ENCODE results near the gene DAB1. TPM values are rescaled to one million over a fixed set of nuclear protein-coding genes. Genes with fewer than 3 reads are reported as not detected.

DAB1 gene
- total RNA-seq, 1 donor from 2014 or later = 1.6 TPM

DNA sequence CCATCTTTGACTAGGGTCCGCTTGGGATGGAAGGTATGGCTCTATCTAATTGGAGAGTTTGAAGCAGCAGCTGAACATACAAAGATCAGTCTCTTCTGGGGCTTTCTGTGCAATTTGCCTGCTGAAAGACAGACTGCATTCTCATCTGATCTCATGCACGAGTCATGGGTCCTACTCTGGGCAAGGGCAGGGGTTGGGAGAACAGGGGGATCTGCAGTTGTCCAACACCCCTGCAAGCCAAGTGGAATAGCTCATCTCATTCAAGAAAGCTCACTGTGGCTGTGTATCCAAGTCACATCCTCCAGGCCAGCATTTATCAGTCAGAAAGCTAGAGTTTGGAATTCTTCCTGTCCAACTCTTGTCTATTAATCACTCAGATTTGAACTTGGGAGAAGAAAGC, 280.9 kb downstream of the DAB1 start:
- Histone ChIP-seq H4K20me1 (ENCODE audit: insufficient read depth, low read length) (no peaks in the 10 kb centered on the region), H3K4me3 (ENCODE audit: insufficient read depth, low read depth, low read length) (no peak overlapping the region), H3K79me2 (ENCODE audit: insufficient read depth, low read length) (no peaks in the 10 kb centered on the region), H3K4me2 (ENCODE audit: low read length) (no peak overlapping the region), H2AFZ (ENCODE audit: low read depth, low read length) (no peak overlapping the region), H3K27ac (ENCODE audit: low read depth, low read length) (no peak overlapping the region), H3K36me3 (ENCODE audit: insufficient read depth, low read length) (no peaks in the 10 kb centered on the region), H3K9ac (ENCODE audit: low read length) (no peak overlapping the region), H3K27me3 (ENCODE audit: insufficient read depth, low read length) (no peaks in the 10 kb centered on the region), H3K9me3 (ENCODE audit: insufficient read depth, low read depth, low read length) (no peaks in the 10 kb centered on the region), H3K4me1 (ENCODE audit: insufficient read depth, low read length) (no peaks in the 10 kb centered on the region)
- TF ChIP-seq, protein P1, sequence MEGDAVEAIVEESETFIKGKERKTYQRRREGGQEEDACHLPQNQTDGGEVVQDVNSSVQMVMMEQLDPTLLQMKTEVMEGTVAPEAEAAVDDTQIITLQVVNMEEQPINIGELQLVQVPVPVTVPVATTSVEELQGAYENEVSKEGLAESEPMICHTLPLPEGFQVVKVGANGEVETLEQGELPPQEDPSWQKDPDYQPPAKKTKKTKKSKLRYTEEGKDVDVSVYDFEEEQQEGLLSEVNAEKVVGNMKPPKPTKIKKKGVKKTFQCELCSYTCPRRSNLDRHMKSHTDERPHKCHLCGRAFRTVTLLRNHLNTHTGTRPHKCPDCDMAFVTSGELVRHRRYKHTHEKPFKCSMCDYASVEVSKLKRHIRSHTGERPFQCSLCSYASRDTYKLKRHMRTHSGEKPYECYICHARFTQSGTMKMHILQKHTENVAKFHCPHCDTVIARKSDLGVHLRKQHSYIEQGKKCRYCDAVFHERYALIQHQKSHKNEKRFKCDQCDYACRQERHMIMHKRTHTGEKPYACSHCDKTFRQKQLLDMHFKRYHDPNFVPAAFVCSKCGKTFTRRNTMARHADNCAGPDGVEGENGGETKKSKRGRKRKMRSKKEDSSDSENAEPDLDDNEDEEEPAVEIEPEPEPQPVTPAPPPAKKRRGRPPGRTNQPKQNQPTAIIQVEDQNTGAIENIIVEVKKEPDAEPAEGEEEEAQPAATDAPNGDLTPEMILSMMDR (IDR thresholded peaks at IDR 0.05; ENCODE audit: insufficient read depth, low read depth, low read length) = no peak
- TF ChIP-seq EZH2 (IDR thresholded peaks at IDR 0.05; ENCODE audit: insufficient read depth, low read length) = no peak
- H3K4me1 Mint-ChIP-seq (ENCODE audit: low read depth, unreplicated experiment) = peaks cover 6% of the 10 kb centered on the region
- H3K27me3 Mint-ChIP-seq (ENCODE audit: low read depth, unreplicated experiment) = peaks cover 8% of the 10 kb centered on the region
- H3K4me3 Mint-ChIP-seq (ENCODE audit: unreplicated experiment) = no peak overlapping the region
- DNase-seq (ENCODE audit: low read depth) (no peak), FAIRE-seq (no peak)
- H3K27ac Mint-ChIP-seq (ENCODE audit: unreplicated experiment) = no peak overlapping the region
- H3K9me3 Mint-ChIP-seq (ENCODE audit: unreplicated experiment) = no peaks in the 10 kb centered on the region
- no peaks in the 10 kb centered on the region for H3K36me3 Mint-ChIP-seq (ENCODE audit: low read depth, unreplicated experiment)

DNA sequence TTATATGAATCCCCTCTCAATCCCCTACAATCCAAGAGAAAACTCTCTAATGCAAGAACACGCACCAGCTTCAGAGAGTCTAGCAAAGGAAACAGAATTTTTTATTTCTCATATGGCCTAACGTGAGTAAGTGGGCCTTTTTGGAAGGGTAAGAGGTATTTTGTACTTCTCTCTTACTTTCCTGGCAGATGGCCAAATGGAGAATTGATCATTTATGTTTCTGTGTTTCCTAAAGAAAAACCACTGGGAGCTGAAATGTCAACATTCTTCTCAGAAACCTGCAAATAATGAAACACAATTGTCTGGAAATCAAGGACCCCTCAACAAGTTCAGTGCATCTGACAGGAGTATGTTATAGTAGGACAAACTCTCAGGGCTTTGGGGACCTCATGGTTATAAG, 281.7 kb downstream of the DAB1 start:
- H4K20me1 ChIP-seq (ENCODE audit: insufficient read depth, low read length) = no peaks in the 10 kb centered on the region
- H3K9me3 ChIP-seq (ENCODE audit: insufficient read depth, low read depth, low read length) = no peaks in the 10 kb centered on the region
- H3K36me3 Mint-ChIP-seq (ENCODE audit: low read depth, unreplicated experiment) = no peaks in the 10 kb centered on the region
- no peak overlapping the region for H3K4me3 Mint-ChIP-seq (ENCODE audit: unreplicated experiment)
- DNase-seq (ENCODE audit: low read depth) = no peak
- H3K27ac ChIP-seq (ENCODE audit: low read depth, low read length) = no peak overlapping the region
- no peak overlapping the region for H3K4me3 ChIP-seq (ENCODE audit: insufficient read depth, low read depth, low read length)
- no peak overlapping the region for H2AFZ ChIP-seq (ENCODE audit: low read depth, low read length)
- no peaks in the 10 kb centered on the region for H3K9me3 Mint-ChIP-seq (ENCODE audit: unreplicated experiment)
- no peak overlapping the region for H3K27ac Mint-ChIP-seq (ENCODE audit: unreplicated experiment)
- H3K27me3 Mint-ChIP-seq (ENCODE audit: low read depth, unreplicated experiment) = peaks cover 11% of the 10 kb centered on the region
- FAIRE-seq = no peak
- H3K4me2 ChIP-seq (ENCODE audit: low read length) = no peak overlapping the region
- no peaks in the 10 kb centered on the region for H3K27me3 ChIP-seq (ENCODE audit: insufficient read depth, low read length)
- no peaks in the 10 kb centered on the region for H3K4me1 ChIP-seq (ENCODE audit: insufficient read depth, low read length)
- no peaks in the 10 kb centered on the region for H3K36me3 ChIP-seq (ENCODE audit: insufficient read depth, low read length)
- H3K9ac ChIP-seq (ENCODE audit: low read length) = no peak overlapping the region
- H3K4me1 Mint-ChIP-seq (ENCODE audit: low read depth, unreplicated experiment) = peaks cover 6% of the 10 kb centered on the region
- no peak for TF ChIP-seq EZH2 (IDR thresholded peaks at IDR 0.05; ENCODE audit: insufficient read depth, low read length)
- TF ChIP-seq, protein P1 (IDR thresholded peaks at IDR 0.05; ENCODE audit: insufficient read depth, low read depth, low read length) = no peak
- no peaks in the 10 kb centered on the region for H3K79me2 ChIP-seq (ENCODE audit: insufficient read depth, low read length)

DNA sequence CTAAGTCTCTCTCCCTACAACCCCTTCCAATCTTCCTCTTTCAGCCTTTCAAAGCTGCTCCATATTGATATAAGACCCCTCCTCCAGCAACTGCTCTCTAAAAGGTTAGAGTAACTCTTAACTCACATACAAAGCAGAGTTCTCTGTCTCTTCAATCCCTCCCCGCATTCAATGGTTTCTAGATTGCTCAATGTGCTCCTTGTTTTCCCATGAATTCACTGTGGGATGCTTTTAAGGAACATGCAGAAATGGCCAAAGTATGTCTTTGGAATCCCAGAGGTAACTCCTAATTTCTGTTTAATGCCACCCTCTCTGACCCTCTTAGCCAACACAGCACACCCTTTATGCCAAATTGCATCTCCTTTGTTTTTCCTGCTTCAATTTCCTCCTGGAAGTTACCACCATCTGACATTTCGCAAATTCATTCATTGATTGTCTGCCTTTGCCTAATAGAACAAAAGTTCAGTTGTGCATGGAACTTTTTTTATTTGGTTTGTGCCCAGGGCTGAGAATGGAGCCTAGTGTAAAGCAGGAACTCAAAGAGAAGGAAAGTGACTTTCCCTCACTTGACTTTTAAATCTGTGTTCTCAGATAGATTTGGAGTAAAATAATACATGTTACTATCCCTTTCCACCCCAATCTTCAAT, 285.3 kb downstream of the DAB1 start:
- FAIRE-seq (no peak), DNase-seq (ENCODE audit: low read depth) (no peak)
- Mint-ChIP-seq H3K36me3 (ENCODE audit: low read depth, unreplicated experiment) (no peaks in the 10 kb centered on the region), H3K4me3 (ENCODE audit: unreplicated experiment) (no peak overlapping the region), H3K27ac (ENCODE audit: unreplicated experiment) (no peak overlapping the region), H3K4me1 (ENCODE audit: low read depth, unreplicated experiment) (peaks cover 7% of the 10 kb centered on the region), H3K27me3 (ENCODE audit: low read depth, unreplicated experiment) (peaks cover 12% of the 10 kb centered on the region), H3K9me3 (ENCODE audit: unreplicated experiment) (no peaks in the 10 kb centered on the region)
- Histone ChIP-seq H3K27ac (ENCODE audit: low read depth, low read length) (no peak overlapping the region), H3K4me2 (ENCODE audit: low read length) (no peak overlapping the region), H3K9ac (ENCODE audit: low read length) (no peak overlapping the region), H4K20me1 (ENCODE audit: insufficient read depth, low read length) (no peaks in the 10 kb centered on the region), H3K36me3 (ENCODE audit: insufficient read depth, low read length) (no peaks in the 10 kb centered on the region), H3K4me1 (ENCODE audit: insufficient read depth, low read length) (peaks cover under 1% of the 10 kb centered on the region), H2AFZ (ENCODE audit: low read depth, low read length) (no peak overlapping the region), H3K9me3 (ENCODE audit: insufficient read depth, low read depth, low read length) (no peaks in the 10 kb centered on the region), H3K79me2 (ENCODE audit: insufficient read depth, low read length) (no peaks in the 10 kb centered on the region), H3K27me3 (ENCODE audit: insufficient read depth, low read length) (no peaks in the 10 kb centered on the region), H3K4me3 (ENCODE audit: insufficient read depth, low read depth, low read length) (no peak overlapping the region)
- TF ChIP-seq EZH2 (IDR thresholded peaks at IDR 0.05; ENCODE audit: insufficient read depth, low read length) = no peak
- TF ChIP-seq, protein P1 (IDR thresholded peaks at IDR 0.05; ENCODE audit: insufficient read depth, low read depth, low read length) = no peak

Measured in astrocyte (in vitro differentiated cells and primary cell).